K562 (cell line): Measurements from ENCODE around the gene ITSN1. TPM values are rescaled to one million over a fixed set of nuclear protein-coding genes. Genes with fewer than 3 reads are reported as not detected.
A peak's percentile ranks its signal among the peaks of the same experiment; 100 is the strongest.

Experiments used
- BCOR ChIP-seq: fragments of 450-650 bp; IDR thresholded peaks from 2 replicates; pipeline ENCODE4 v1.6.1; 2016
- FOXO4 ChIP-seq: fragments of 450-650 bp; formaldehyde crosslinking; IDR thresholded peaks from 2 replicates; pipeline ENCODE4 v1.4.0; 2020; ENCODE audit warnings: mild to moderate bottlenecking, moderate library complexity
- KHSRP ChIP-seq: fragments of 450-650 bp; IDR thresholded peaks from 2 replicates; pipeline ENCODE4 v1.6.1; 2017
- MTA2 ChIP-seq: fragments of 450-650 bp; IDR thresholded peaks from 2 replicates; pipeline ENCODE4 v1.6.1; 2016; ENCODE audit warnings: low read depth
- NR4A1 ChIP-seq, 2 experiments: fragments of 250-450 bp in 1 of 2; fragments of 450-650 bp in 1 of 2; sonication (Bioruptor Pico) in 1 of 2; IDR thresholded peaks; 2 replicates each; pipeline versions ENCODE4 v1.4.0 to v1.6.1; 2016 to 2020; ENCODE audit warnings: mild to moderate bottlenecking in 2 of 2, missing compliant biosample characterization in 1 of 2, missing genetic modification characterization in 1 of 2, moderate library complexity in 1 of 2
- NUFIP1 ChIP-seq: fragments of 450-650 bp; IDR thresholded peaks from 2 replicates; pipeline ENCODE4 v1.6.1; 2018; ENCODE audit not compliant: partially characterized antibody
- PTBP1 ChIP-seq: fragments of 200-400 bp; formaldehyde crosslinking; IDR thresholded peaks from 2 replicates; pipeline ENCODE4 v1.6.1; 2017; ENCODE audit warnings: low read depth, low read length
- RB1 ChIP-seq: fragments of 450-650 bp; IDR thresholded peaks from 2 replicates; pipeline ENCODE4 v1.6.1; 2017; ENCODE audit warnings: low read depth, mild to moderate bottlenecking
- RBM22 ChIP-seq: fragments of 200-400 bp; formaldehyde crosslinking; IDR thresholded peaks from 2 replicates; pipeline ENCODE4 v1.6.1; 2018; ENCODE audit warnings: low read length, low read depth; ENCODE audit not compliant: poor library complexity, severe bottlenecking
- RHOXF2B ChIP-seq: fragments of 250-450 bp; sonication (Bioruptor Pico); conservative IDR thresholded peaks from 2 replicates; pipeline ENCODE4 v1.5.1; 2021
- TCF7L2 ChIP-seq: fragments of 150-350 bp; IDR thresholded peaks from 2 replicates; pipeline ENCODE4 v1.6.1; 2016; ENCODE audit warnings: low read depth, mild to moderate bottlenecking, low read length, moderate library complexity
- ZBTB43 ChIP-seq: sonication (generic); formaldehyde crosslinking; IDR thresholded peaks from 2 replicates; pipeline ENCODE4 v1.8.0; 2023; ENCODE audit warnings: mild to moderate bottlenecking, missing genetic modification reagents
- ZFP36 ChIP-seq: fragments of 150-350 bp; IDR thresholded peaks from 2 replicates; pipeline ENCODE4 v1.6.1; 2018; ENCODE audit warnings: low read length, low read depth; ENCODE audit not compliant: partially characterized antibody
- ZNF146 ChIP-seq: IDR thresholded peaks from one replicate; pipeline ENCODE4 v1.6.1; 2018; ENCODE audit warnings: missing compliant biosample characterization; ENCODE audit not compliant: unreplicated experiment
- ZNF280B ChIP-seq: fragments of 250-450 bp; sonication (Bioruptor Pico); IDR thresholded peaks from 2 replicates; pipeline ENCODE4 v1.5.1; 2021; ENCODE audit warnings: mild to moderate bottlenecking
- ZNF407 ChIP-seq: fragments of 450-650 bp; IDR thresholded peaks from 2 replicates; pipeline ENCODE4 v1.6.1; 2016; ENCODE audit warnings: low read depth
- ZNF707 ChIP-seq: fragments of 250-450 bp; sonication (Bioruptor Pico); conservative IDR thresholded peaks from 2 replicates; pipeline ENCODE4 v1.8.0; 2022; ENCODE audit warnings: inconsistent platforms, mild to moderate bottlenecking, moderate library complexity
- polyA plus RNA-seq, 8 experiments: library from polyadenylated mRNA; depleted of rRNA in 4 of 8; stranded (reverse) in 5 of 8; unstranded in 3 of 8; fragments of >200 nt; fragmentation: Nextera tagmentation in 2 of 8; fragmentation: Illumina TruSeq in 1 of 8; extraction: Ambion mirVana in 2 of 8; extraction: Trizol in 1 of 8; gene quantifications; 2 replicates each; pipeline versions ENCODE4 v1.2.1 to v1.2.3, GENCODE V29; 2011 to 2014; ENCODE audit warnings: inconsistent platforms in 1 of 8, missing spikeins in 1 of 8
- total RNA-seq, 7 experiments: library from RNA; depleted of rRNA in 6 of 7; stranded (reverse); fragments of >200 nt in 6 of 7; fragmentation: Illumina TruSeq in 2 of 7; extraction: Trizol in 2 of 7; gene quantifications; 2 replicates each; pipeline versions ENCODE4 v1.2.1 to v1.2.3, GENCODE V29; 2011 to 2021; ENCODE audit warnings: low replicate concordance in 1 of 7

ITSN1 gene
- total and polyA plus RNA-seq, 9 of the 15 experiments (the other 6 are each of a cell fraction or from before 2014, with no cell fraction given) = 1.1 to 12.6 (median 4.8) TPM

GRCh38 chr21:33761441-33762036 lies 119.2 kb downstream of the ITSN1 start (continued):
- TF ChIP-seq ZNF407 = no peak
- TF ChIP-seq ZNF146 = no peak
- TF ChIP-seq PTBP1 = no peak
- TF ChIP-seq NUFIP1 = no peak
- no peak for TF ChIP-seq TCF7L2
- 0 out of 2 replicates have a peak, but pooled peaks have one; percentile 17 for TF ChIP-seq KHSRP
- no peak for TF ChIP-seq RHOXF2B (CRISPR knock-in tag)
- no peak for TF ChIP-seq RBM22
- TF ChIP-seq NR4A1 (CRISPR knock-in tag; IDR thresholded peaks at IDR 0.05) = no peak
- TF ChIP-seq NR4A1 (tag; IDR thresholded peaks at IDR 0.05) = no peak
- TF ChIP-seq ZBTB43 (CRISPR knock-in tag) = no peak
- TF ChIP-seq FOXO4 (CRISPR knock-in tag) = no peak
- TF ChIP-seq ZNF280B = no peak
- TF ChIP-seq ZFP36 = no peak
- TF ChIP-seq ZNF707 (CRISPR knock-in tag) = no peak
- TF ChIP-seq BCOR = no peak
- no peak for TF ChIP-seq MTA2
- no peak; the same call in 1 of the 2 replicates for TF ChIP-seq RB1
